ENCODE results near the gene NFATC4.
A peak's percentile ranks its signal among the peaks of the same experiment; 100 is the strongest.

GRCh38 chr14:24353559-24354481 is 14.2 kb upstream of the NFATC4 start:
- TF ChIP-seq POLR2AphosphoS5 (IDR thresholded peaks at IDR 0.05) (peak in 2 of 4 donors; percentile 29 to 59), CTCF (IDR thresholded peaks at IDR 0.05) (no peak), POLR2A (IDR thresholded peaks at IDR 0.05) (no peak)

Data from sigmoid colon (tissue), 4 donors.